K562 (cell line): ENCODE measurements around the gene CNTN4. TPM values are rescaled to one million over a fixed set of nuclear protein-coding genes. Genes with fewer than 3 reads are reported as not detected.

ENCODE experiments used
- ATAC-seq: fragments of 200-7000 bp; cut with Tn5 transposase; 3 replicates; pipeline ENCODE4 v1.9.1; 2020; ENCODE audit warnings: moderate library complexity
- BruUV-seq: library from RNA; stranded (reverse); fragments of 400-500 nt; replicated peaks from 2 replicates; lab custom pipeline; 2021; lab: Mats Ljungman, UMichigan
- CTCF ChIA-PET: fragments of 300-600 bp; formaldehyde crosslinking; extraction: SDS; loops from one replicate; lab custom pipeline; 2021; ENCODE audit warnings: low intra/inter-chr PET ratio; lab: Yijun Ruan, JAX
- POLR2A ChIA-PET: fragments of 300-600, 350-650 bp; sonication (Branson Sonifier 250); formaldehyde crosslinking; extraction: SDS; loops from one replicate; lab custom pipeline; 2021; ENCODE audit warnings: antibody characterized with exemption, inconsistent platforms; lab: Yijun Ruan, JAX
- DNase-seq, 4 experiments: peaks; one replicate each; pipeline versions ENCODE4 v3.0.0 to v3.0.0-alpha.2; 2011 to 2018; ENCODE audit warnings: low spot score in 3 of 4, mixed read lengths in 3 of 4; ENCODE audit errors: extremely low read depth in 1 of 4
- FAIRE-seq: peaks from 2 replicates; lab custom pipeline; 2011; peaks lifted over from hg19 to GRCh38; lab: Jason Lieb, UNC
- H2AFZ ChIP-seq: 2 replicates; pipeline ENCODE4 v1.6.0; 2011; ENCODE audit warnings: low read depth, low read length, control low read depth, inconsistent platforms
- H3K27ac ChIP-seq: fragments of 200-600 bp; 3 replicates; pipeline ENCODE4 v1.8.0; 2011; ENCODE audit warnings: low read depth, mild to moderate bottlenecking, control low read depth, inconsistent platforms, low read length, moderate library complexity, mixed read lengths; ENCODE audit errors: extremely low read depth
- H3K27me3 ChIP-seq, 2 experiments: fragments of 300-600 bp in 1 of 2; 2 replicates in 1 of 2; 3 replicates in 1 of 2; pipeline versions ENCODE4 v1.6.0 to v1.8.0; 2011; ENCODE audit warnings: inconsistent platforms in 2 of 2, low read length in 2 of 2, mild to moderate bottlenecking in 1 of 2, mixed read lengths in 1 of 2, moderate library complexity in 1 of 2; ENCODE audit not compliant: control insufficient read depth in 2 of 2, insufficient read depth in 2 of 2
- H3K36me3 ChIP-seq: fragments of 300-600 bp; 3 replicates; pipeline ENCODE4 v1.8.0; 2011; ENCODE audit warnings: mild to moderate bottlenecking, low read length, inconsistent platforms; ENCODE audit not compliant: control insufficient read depth, insufficient read depth
- H3K4me1 ChIP-seq, 2 experiments: fragments of 200-600 bp in 1 of 2; replicated peaks in 1 of 2; 2 replicates in 1 of 2; 3 replicates in 1 of 2; pipeline versions ENCODE4 v1.5.1 to v1.8.0; 2011; ENCODE audit warnings: inconsistent platforms in 2 of 2, low read length in 2 of 2, mild to moderate bottlenecking in 1 of 2, mixed read lengths in 1 of 2, moderate library complexity in 1 of 2; ENCODE audit not compliant: control insufficient read depth in 2 of 2, insufficient read depth in 2 of 2
- H3K4me2 ChIP-seq: 2 replicates; pipeline ENCODE4 v1.6.1; 2011; ENCODE audit warnings: low read length, control low read depth, inconsistent platforms, mixed read lengths; ENCODE audit not compliant: insufficient read depth
- H3K4me3 ChIP-seq: fragments of 200-600 bp; sonication (generic), shearing (Covaris generic); 2 replicates; pipeline ENCODE4 v1.5.1; 2016; ENCODE audit warnings: control low read depth, inconsistent platforms
- H3K79me2 ChIP-seq: fragments of 200-600 bp; 3 replicates; pipeline ENCODE4 v1.8.0; 2011; ENCODE audit warnings: low read length, inconsistent platforms; ENCODE audit not compliant: control insufficient read depth, insufficient read depth
- H3K9ac ChIP-seq, 2 experiments: 2 replicates each; pipeline versions ENCODE4 v1.6.0 to v1.6.1; 2011; ENCODE audit warnings: low read depth in 2 of 2, low read length in 2 of 2, control low read depth in 1 of 2, inconsistent platforms in 1 of 2, mild to moderate bottlenecking in 1 of 2, mixed read lengths in 1 of 2; ENCODE audit not compliant: insufficient read depth in 1 of 2
- H3K9me1 ChIP-seq: one replicate; pipeline ENCODE4 v1.6.0; 2011; ENCODE audit warnings: inconsistent platforms, mild to moderate bottlenecking, low read length, moderate library complexity; ENCODE audit not compliant: control insufficient read depth, insufficient read depth
- H3K9me3 ChIP-seq: replicated peaks from 2 replicates; pipeline ENCODE4 v1.5.1; 2011; ENCODE audit warnings: low read depth, low read length, inconsistent platforms; ENCODE audit not compliant: control insufficient read depth, insufficient read depth
- H4K20me1 ChIP-seq: replicated peaks from 2 replicates; pipeline ENCODE4 v1.6.1; 2011; ENCODE audit warnings: low read length, inconsistent platforms, mixed read lengths; ENCODE audit not compliant: control insufficient read depth, insufficient read depth
- ATF1 ChIP-seq, 2 experiments: fragments of 450-650 bp in 1 of 2; IDR thresholded peaks; 2 replicates each; pipeline ENCODE4 v1.6.1; 2016; ENCODE audit warnings: missing compliant biosample characterization in 1 of 2, missing genetic modification characterization in 1 of 2
- ATF4 ChIP-seq: fragments of 450-650 bp; formaldehyde crosslinking; IDR thresholded peaks from 2 replicates; pipeline ENCODE4 v1.4.0; 2022; ENCODE audit warnings: mild to moderate bottlenecking, moderate library complexity
- BRF1 ChIP-seq: IDR thresholded peaks from 3 replicates; pipeline ENCODE4 v1.6.1; 2011; ENCODE audit warnings: borderline replicate concordance, mild to moderate bottlenecking; ENCODE audit not compliant: insufficient read length; ENCODE audit errors: extremely low read depth
- GABPB2 ChIP-seq: fragments of 250-450 bp; sonication (Bioruptor Pico); conservative IDR thresholded peaks from 2 replicates; pipeline ENCODE4 v1.5.1; 2021; ENCODE audit warnings: mild to moderate bottlenecking
- PRMT5 ChIP-seq: sonication (generic); formaldehyde crosslinking; IDR thresholded peaks from 2 replicates; pipeline ENCODE4 v1.5.0; 2020; ENCODE audit warnings: missing genetic modification reagents
- RBM39 ChIP-seq: fragments of 200-400 bp; formaldehyde crosslinking; optimal IDR thresholded peaks from 2 replicates; pipeline ENCODE3; 2018; ENCODE audit warnings: low read depth, low read length
- VEZF1 ChIP-seq: fragments of 200-800 bp; sonication (Bioruptor generic); IDR thresholded peaks from 2 replicates; pipeline ENCODE4 v1.6.1; 2017; ENCODE audit warnings: missing genetic modification characterization, missing compliant biosample characterization
- ZBTB26 ChIP-seq: fragments of 450-650 bp; formaldehyde crosslinking; IDR thresholded peaks from 2 replicates; pipeline ENCODE4 v1.4.0; 2022; ENCODE audit warnings: missing genetic modification characterization
- WGBS: fragments of 100-300 bp; shearing (Covaris generic); methylation state at CpG from one replicate; pipeline ENCODE4 v1.1.6; 2016; ENCODE audit warnings: low coverage, mixed read lengths; ENCODE audit not compliant: insufficient coverage; ENCODE audit errors: missing lambda C conversion rate; 5-methylcytosine and 5-hydroxymethylcytosine counted together
- in situ Hi-C: fragments of 300-500 bp; cut with MboI; formaldehyde crosslinking; loops from 4 replicates; pipeline ENCODE4 v1.15.0; 2018; ENCODE audit warnings: inconsistent platforms, mixed read lengths
- intact Hi-C: fragments of 100-400 bp; cut with micrococcal nuclease; formaldehyde crosslinking; loops from 2 replicates; pipeline ENCODE4 v1.14.2; 2022
- polyA plus RNA-seq, 8 experiments: library from polyadenylated mRNA; depleted of rRNA in 4 of 8; stranded (reverse) in 5 of 8; unstranded in 3 of 8; fragments of >200 nt; fragmentation: Nextera tagmentation in 2 of 8; fragmentation: Illumina TruSeq in 1 of 8; extraction: Ambion mirVana in 2 of 8; extraction: Trizol in 1 of 8; gene quantifications; 2 replicates each; pipeline versions ENCODE4 v1.2.1 to v1.2.3, GENCODE V29; 2011 to 2014; ENCODE audit warnings: inconsistent platforms in 1 of 8, missing spikeins in 1 of 8
- total RNA-seq, 7 experiments: library from RNA; depleted of rRNA in 6 of 7; stranded (reverse); fragments of >200 nt in 6 of 7; fragmentation: Illumina TruSeq in 2 of 7; extraction: Trizol in 2 of 7; gene quantifications; 2 replicates each; pipeline versions ENCODE4 v1.2.1 to v1.2.3, GENCODE V29; 2011 to 2021; ENCODE audit warnings: low replicate concordance in 1 of 7
- TF ChIP-seq, protein P1 (sequence below): sonication (generic); formaldehyde crosslinking; IDR thresholded peaks from 2 replicates; pipeline ENCODE4 v1.8.1; 2023; ENCODE audit warnings: mild to moderate bottlenecking, missing genetic modification reagents
- TF ChIP-seq, protein P2 (sequence below): fragments of 200-800 bp; sonication (Bioruptor generic); IDR thresholded peaks from 2 replicates; pipeline ENCODE4 v1.6.1; 2016; ENCODE audit warnings: missing genetic modification characterization, missing compliant biosample characterization

Gene CNTN4
- total and polyA plus RNA-seq, 9 of the 15 experiments (the other 6 are each of a cell fraction or from before 2014, with no cell fraction given), result not detected

- TF ChIP-seq VEZF1 (CRISPR knock-in tag), result no peak
Measured at GRCh38 chr3:2441558-2441957, 342.9 kb downstream of the CNTN4 start (continued).

GRCh38 chr3:2446146-2446545 lies 347.5 kb downstream of the CNTN4 start:
- POLR2A ChIA-PET, result no interaction called here
- Histone ChIP-seq H3K27ac (no peak overlapping the region), H2AFZ (no peak overlapping the region), H3K4me3 (no peak overlapping the region), H3K4me1 (no peaks in the 10 kb centered on the region), H3K9me3 (no peaks in the 10 kb centered on the region; the same call in 1 of the 2 replicates), H4K20me1 (no peaks in the 10 kb centered on the region), H3K36me3 (no peaks in the 10 kb centered on the region), H3K4me2 (no peak overlapping the region), H3K9ac (no peak overlapping the region), H3K27me3 (no peaks in the 10 kb centered on the region), H3K79me2 (no peaks in the 10 kb centered on the region), H3K9me1 (no peaks in the 10 kb centered on the region)
- CTCF ChIA-PET, result no interaction called here
- intact Hi-C loops, result no loop called here
- in situ Hi-C loops, result no loop called here
- BruUV-seq, result no TSS peak
- no peak for FAIRE-seq
- DNase-seq, result no peak
- WGBS, result 0% methylated on average over 3 of the region's 3 CpGs
- no peak for ATAC-seq
- TF ChIP-seq PRMT5 (CRISPR knock-in tag), result no peak
- TF ChIP-seq, protein P1, sequence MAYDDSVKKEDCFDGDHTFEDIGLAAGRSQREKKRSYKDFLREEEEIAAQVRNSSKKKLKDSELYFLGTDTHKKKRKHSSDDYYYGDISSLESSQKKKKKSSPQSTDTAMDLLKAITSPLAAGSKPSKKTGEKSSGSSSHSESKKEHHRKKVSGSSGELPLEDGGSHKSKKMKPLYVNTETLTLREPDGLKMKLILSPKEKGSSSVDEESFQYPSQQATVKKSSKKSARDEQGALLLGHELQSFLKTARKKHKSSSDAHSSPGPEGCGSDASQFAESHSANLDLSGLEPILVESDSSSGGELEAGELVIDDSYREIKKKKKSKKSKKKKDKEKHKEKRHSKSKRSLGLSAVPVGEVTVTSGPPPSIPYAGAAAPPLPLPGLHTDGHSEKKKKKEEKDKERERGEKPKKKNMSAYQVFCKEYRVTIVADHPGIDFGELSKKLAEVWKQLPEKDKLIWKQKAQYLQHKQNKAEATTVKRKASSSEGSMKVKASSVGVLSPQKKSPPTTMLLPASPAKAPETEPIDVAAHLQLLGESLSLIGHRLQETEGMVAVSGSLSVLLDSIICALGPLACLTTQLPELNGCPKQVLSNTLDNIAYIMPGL, result no peak
- no peak for TF ChIP-seq GABPB2 (CRISPR knock-in tag)
- TF ChIP-seq RBM39, result no peak
- TF ChIP-seq ZBTB26 (CRISPR knock-in tag), result no peak
- TF ChIP-seq, protein P2, sequence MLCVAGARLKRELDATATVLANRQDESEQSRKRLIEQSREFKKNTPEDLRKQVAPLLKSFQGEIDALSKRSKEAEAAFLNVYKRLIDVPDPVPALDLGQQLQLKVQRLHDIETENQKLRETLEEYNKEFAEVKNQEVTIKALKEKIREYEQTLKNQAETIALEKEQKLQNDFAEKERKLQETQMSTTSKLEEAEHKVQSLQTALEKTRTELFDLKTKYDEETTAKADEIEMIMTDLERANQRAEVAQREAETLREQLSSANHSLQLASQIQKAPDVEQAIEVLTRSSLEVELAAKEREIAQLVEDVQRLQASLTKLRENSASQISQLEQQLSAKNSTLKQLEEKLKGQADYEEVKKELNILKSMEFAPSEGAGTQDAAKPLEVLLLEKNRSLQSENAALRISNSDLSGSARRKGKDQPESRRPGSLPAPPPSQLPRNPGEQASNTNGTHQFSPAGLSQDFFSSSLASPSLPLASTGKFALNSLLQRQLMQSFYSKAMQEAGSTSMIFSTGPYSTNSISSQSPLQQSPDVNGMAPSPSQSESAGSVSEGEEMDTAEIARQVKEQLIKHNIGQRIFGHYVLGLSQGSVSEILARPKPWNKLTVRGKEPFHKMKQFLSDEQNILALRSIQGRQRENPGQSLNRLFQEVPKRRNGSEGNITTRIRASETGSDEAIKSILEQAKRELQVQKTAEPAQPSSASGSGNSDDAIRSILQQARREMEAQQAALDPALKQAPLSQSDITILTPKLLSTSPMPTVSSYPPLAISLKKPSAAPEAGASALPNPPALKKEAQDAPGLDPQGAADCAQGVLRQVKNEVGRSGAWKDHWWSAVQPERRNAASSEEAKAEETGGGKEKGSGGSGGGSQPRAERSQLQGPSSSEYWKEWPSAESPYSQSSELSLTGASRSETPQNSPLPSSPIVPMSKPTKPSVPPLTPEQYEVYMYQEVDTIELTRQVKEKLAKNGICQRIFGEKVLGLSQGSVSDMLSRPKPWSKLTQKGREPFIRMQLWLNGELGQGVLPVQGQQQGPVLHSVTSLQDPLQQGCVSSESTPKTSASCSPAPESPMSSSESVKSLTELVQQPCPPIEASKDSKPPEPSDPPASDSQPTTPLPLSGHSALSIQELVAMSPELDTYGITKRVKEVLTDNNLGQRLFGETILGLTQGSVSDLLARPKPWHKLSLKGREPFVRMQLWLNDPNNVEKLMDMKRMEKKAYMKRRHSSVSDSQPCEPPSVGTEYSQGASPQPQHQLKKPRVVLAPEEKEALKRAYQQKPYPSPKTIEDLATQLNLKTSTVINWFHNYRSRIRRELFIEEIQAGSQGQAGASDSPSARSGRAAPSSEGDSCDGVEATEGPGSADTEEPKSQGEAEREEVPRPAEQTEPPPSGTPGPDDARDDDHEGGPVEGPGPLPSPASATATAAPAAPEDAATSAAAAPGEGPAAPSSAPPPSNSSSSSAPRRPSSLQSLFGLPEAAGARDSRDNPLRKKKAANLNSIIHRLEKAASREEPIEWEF (CRISPR knock-in tag), result no peak
- TF ChIP-seq ATF1 (CRISPR knock-in tag; IDR thresholded peaks at IDR 0.05), result no peak
- TF ChIP-seq ATF1 (tag; IDR thresholded peaks at IDR 0.05), result no peak
- TF ChIP-seq BRF1, result no peak
- TF ChIP-seq ATF4 (CRISPR knock-in tag), result no peak
